ENCODE data around the gene GPC3.

GPC3 gene

GRCh38 chrX:133884430-133885394, 100.7 kb downstream of the GPC3 start:
- Histone ChIP-seq H3K9me3 (ENCODE audit: control insufficient read depth, insufficient read depth, low read length) (no peaks in the 10 kb centered on the region), H3K36me3 (ENCODE audit: insufficient read depth, low read length) (no peaks in the 10 kb centered on the region), H3K4me1 (ENCODE audit: insufficient read depth, low read length) (peaks cover 19% of the 10 kb centered on the region; the same call in 1 of the 2 replicates), H3K9ac (ENCODE audit: low read depth, low read length) (no peak overlapping the region)

GRCh38 chrX:133881893-133882292, 103.5 kb downstream of the GPC3 start:
- Histone ChIP-seq H3K36me3 (ENCODE audit: insufficient read depth, low read length) (no peaks in the 10 kb centered on the region), H3K9me3 (ENCODE audit: control insufficient read depth, insufficient read depth, low read length) (no peaks in the 10 kb centered on the region), H3K9ac (ENCODE audit: low read depth, low read length) (no peak overlapping the region), H3K4me1 (ENCODE audit: insufficient read depth, low read length) (0 out of 2 replicates have a peak, but pooled peaks cover 11% of the 10 kb centered on the region)

- no peaks in the 10 kb centered on the region for H3K36me3 ChIP-seq (ENCODE audit: insufficient read depth, low read length)
- no peaks in the 10 kb centered on the region for H3K9me3 ChIP-seq (ENCODE audit: control insufficient read depth, insufficient read depth, low read length)
- 0 out of 2 replicates have a peak, but pooled peaks cover 11% of the 10 kb centered on the region for H3K4me1 ChIP-seq (ENCODE audit: insufficient read depth, low read length)
- H3K9ac ChIP-seq (ENCODE audit: low read depth, low read length), result no peak overlapping the region
Measured at GRCh38 chrX:133881007-133881406, 104.4 kb downstream of the GPC3 start.

GRCh38 chrX:133880032-133880443, 105.4 kb downstream of the GPC3 start:
- Histone ChIP-seq H3K9me3 (ENCODE audit: control insufficient read depth, insufficient read depth, low read length) (no peaks in the 10 kb centered on the region), H3K36me3 (ENCODE audit: insufficient read depth, low read length) (no peaks in the 10 kb centered on the region), H3K9ac (ENCODE audit: low read depth, low read length) (no peak overlapping the region), H3K4me1 (ENCODE audit: insufficient read depth, low read length) (0 out of 2 replicates have a peak, but pooled peaks cover 11% of the 10 kb centered on the region)

- Histone ChIP-seq H3K4me1 (ENCODE audit: insufficient read depth, low read length) (0 out of 2 replicates have a peak, but pooled peaks cover 11% of the 10 kb centered on the region), H3K9me3 (ENCODE audit: control insufficient read depth, insufficient read depth, low read length) (no peaks in the 10 kb centered on the region), H3K36me3 (ENCODE audit: insufficient read depth, low read length) (no peaks in the 10 kb centered on the region), H3K9ac (ENCODE audit: low read depth, low read length) (no peak overlapping the region)
Measured at GRCh38 chrX:133878710-133879109, 106.7 kb downstream of the GPC3 start.

- no peaks in the 10 kb centered on the region for H3K9me3 ChIP-seq (ENCODE audit: control insufficient read depth, insufficient read depth, low read length)
- H3K9ac ChIP-seq (ENCODE audit: low read depth, low read length), result no peak overlapping the region
- H3K4me1 ChIP-seq (ENCODE audit: insufficient read depth, low read length), result 0 out of 2 replicates have a peak, but pooled peaks cover 3% of the 10 kb centered on the region
- no peaks in the 10 kb centered on the region for H3K36me3 ChIP-seq (ENCODE audit: insufficient read depth, low read length)
Measured at GRCh38 chrX:133876646-133877045, 108.7 kb downstream of the GPC3 start.

- H3K9me3 ChIP-seq (ENCODE audit: control insufficient read depth, insufficient read depth, low read length), result peaks cover 5% of the 10 kb centered on the region
- no peak overlapping the region for H3K9ac ChIP-seq (ENCODE audit: low read depth, low read length)
- H3K36me3 ChIP-seq (ENCODE audit: insufficient read depth, low read length), result no peaks in the 10 kb centered on the region
- no peaks in the 10 kb centered on the region for H3K4me1 ChIP-seq (ENCODE audit: insufficient read depth, low read length)
Measured at GRCh38 chrX:133869270-133869669, 116.1 kb downstream of the GPC3 start.

- Histone ChIP-seq H3K9ac (ENCODE audit: low read depth, low read length) (no peak overlapping the region), H3K36me3 (ENCODE audit: insufficient read depth, low read length) (no peaks in the 10 kb centered on the region), H3K4me1 (ENCODE audit: insufficient read depth, low read length) (no peaks in the 10 kb centered on the region), H3K9me3 (ENCODE audit: control insufficient read depth, insufficient read depth, low read length) (peaks cover 5% of the 10 kb centered on the region)
Measured at GRCh38 chrX:133868682-133869081, 116.7 kb downstream of the GPC3 start.

GRCh38 chrX:133868250-133868649, 117.1 kb downstream of the GPC3 start:
- Histone ChIP-seq H3K9me3 (ENCODE audit: control insufficient read depth, insufficient read depth, low read length) (peaks cover 5% of the 10 kb centered on the region), H3K4me1 (ENCODE audit: insufficient read depth, low read length) (no peaks in the 10 kb centered on the region), H3K9ac (ENCODE audit: low read depth, low read length) (no peak overlapping the region), H3K36me3 (ENCODE audit: insufficient read depth, low read length) (no peaks in the 10 kb centered on the region)

- peaks cover 5% of the 10 kb centered on the region for H3K9me3 ChIP-seq (ENCODE audit: control insufficient read depth, insufficient read depth, low read length)
- no peaks in the 10 kb centered on the region for H3K36me3 ChIP-seq (ENCODE audit: insufficient read depth, low read length)
- H3K4me1 ChIP-seq (ENCODE audit: insufficient read depth, low read length), result no peaks in the 10 kb centered on the region
- no peak overlapping the region for H3K9ac ChIP-seq (ENCODE audit: low read depth, low read length)
Measured at GRCh38 chrX:133865761-133866471, 119.5 kb downstream of the GPC3 start.

GRCh38 chrX:133864236-133864635, 121.2 kb downstream of the GPC3 start:
- Histone ChIP-seq H3K4me1 (ENCODE audit: insufficient read depth, low read length) (peaks cover 5% of the 10 kb centered on the region; the same call in 1 of the 2 replicates), H3K36me3 (ENCODE audit: insufficient read depth, low read length) (no peaks in the 10 kb centered on the region), H3K9me3 (ENCODE audit: control insufficient read depth, insufficient read depth, low read length) (peaks cover 5% of the 10 kb centered on the region), H3K9ac (ENCODE audit: low read depth, low read length) (no peak overlapping the region)

- H3K9ac ChIP-seq (ENCODE audit: low read depth, low read length), result no peak overlapping the region
- no peaks in the 10 kb centered on the region for H3K36me3 ChIP-seq (ENCODE audit: insufficient read depth, low read length)
- H3K4me1 ChIP-seq (ENCODE audit: insufficient read depth, low read length), result peaks cover 7% of the 10 kb centered on the region; the same call in 1 of the 2 replicates
- no peaks in the 10 kb centered on the region for H3K9me3 ChIP-seq (ENCODE audit: control insufficient read depth, insufficient read depth, low read length)
Measured at GRCh38 chrX:133859860-133860259, 125.5 kb downstream of the GPC3 start.

GRCh38 chrX:133859336-133859735, 126.1 kb downstream of the GPC3 start:
- Histone ChIP-seq H3K9ac (ENCODE audit: low read depth, low read length) (no peak overlapping the region), H3K36me3 (ENCODE audit: insufficient read depth, low read length) (no peaks in the 10 kb centered on the region), H3K9me3 (ENCODE audit: control insufficient read depth, insufficient read depth, low read length) (no peaks in the 10 kb centered on the region), H3K4me1 (ENCODE audit: insufficient read depth, low read length) (peaks cover 7% of the 10 kb centered on the region; the same call in 1 of the 2 replicates)

GRCh38 chrX:133857640-133858269, 127.6 kb downstream of the GPC3 start:
- Histone ChIP-seq H3K9ac (ENCODE audit: low read depth, low read length) (no peak overlapping the region), H3K4me1 (ENCODE audit: insufficient read depth, low read length) (peaks cover 7% of the 10 kb centered on the region; the same call in 1 of the 2 replicates), H3K9me3 (ENCODE audit: control insufficient read depth, insufficient read depth, low read length) (no peaks in the 10 kb centered on the region), H3K36me3 (ENCODE audit: insufficient read depth, low read length) (no peaks in the 10 kb centered on the region)

Measured in ES-I3 (cell line).